GM04504 (cell line): ENCODE measurements around the gene TRNT1.

Experiments used
- DNase-seq: peaks from one replicate; pipeline ENCODE4 v3.0.0-alpha.2; 2012; ENCODE audit warnings: low read depth

The TRNT1 gene

GRCh38 chr3:3110749-3111361 is 15.9 kb upstream of the TRNT1 start:
- no peak for DNase-seq

GRCh38 chr3:3113042-3113709 is 13.6 kb upstream of the TRNT1 start:
- DNase-seq = no peak

GRCh38 chr3:3117651-3118050 is 9.1 kb upstream of the TRNT1 start:
- no peak for DNase-seq

- DNase-seq = no peak
Observed at GRCh38 chr3:3119393-3119851, 7.3 kb upstream of the TRNT1 start.

- no peak for DNase-seq
Observed at GRCh38 chr3:3125977-3126376, 763 bp upstream of the TRNT1 start.

GRCh38 chr3:3127432-3128010 is 781 bp downstream of the TRNT1 start:
- DNase-seq = no peak

- DNase-seq = no peak
Observed at GRCh38 chr3:3129579-3129978, 2.8 kb downstream of the TRNT1 start.

- no peak for DNase-seq
Observed at GRCh38 chr3:3133500-3133899, 6.8 kb downstream of the TRNT1 start.

GRCh38 chr3:3134750-3135448 is 8.2 kb downstream of the TRNT1 start:
- DNase-seq = no peak

GRCh38 chr3:3137526-3137925 is 10.8 kb downstream of the TRNT1 start:
- DNase-seq = no peak

GRCh38 chr3:3141939-3142338 is 15.2 kb downstream of the TRNT1 start:
- DNase-seq = no peak

GRCh38 chr3:3145831-3146230 is 19.1 kb downstream of the TRNT1 start:
- DNase-seq = no peak

GRCh38 chr3:3149560-3149959 is 22.8 kb downstream of the TRNT1 start:
- DNase-seq = no peak

- DNase-seq = no peak
Observed at GRCh38 chr3:3151513-3151912, 24.8 kb downstream of the TRNT1 start.

GRCh38 chr3:3154879-3155610 is 28.3 kb downstream of the TRNT1 start:
- no peak for DNase-seq

- DNase-seq = no peak
Observed at GRCh38 chr3:3157484-3157883, 30.7 kb downstream of the TRNT1 start.

GRCh38 chr3:3160826-3161225 is 34.1 kb downstream of the TRNT1 start:
- no peak for DNase-seq

- no peak for DNase-seq
Observed at GRCh38 chr3:3165241-3165640, 38.5 kb downstream of the TRNT1 start.

- DNase-seq = no peak
Observed at GRCh38 chr3:3165650-3166049, 38.9 kb downstream of the TRNT1 start.

GRCh38 chr3:3170998-3171397 is 44.3 kb downstream of the TRNT1 start:
- DNase-seq = peak; percentile 10

- DNase-seq = no peak
Observed at GRCh38 chr3:3172627-3173026, 45.9 kb downstream of the TRNT1 start.

GRCh38 chr3:3177861-3178497 is 51.2 kb downstream of the TRNT1 start:
- DNase-seq = no peak
